MCF 10A (cell line): ENCODE results near the gene AKR1D1. TPM values are rescaled to one million over a fixed set of nuclear protein-coding genes. Genes with fewer than 3 reads are reported as not detected.

Source experiments
- BruUV-seq: library from RNA; stranded (reverse); fragments of 400-500 nt; replicated peaks from 2 replicates; lab custom pipeline; 2021; lab: Mats Ljungman, UMichigan
- CTCF ChIA-PET: fragments of 300-600 bp; sonication (Branson Sonifier 250); formaldehyde crosslinking; extraction: SDS; loops from one replicate; lab custom pipeline; 2021; ENCODE audit warnings: antibody characterized with exemption, inconsistent platforms; lab: Yijun Ruan, JAX
- POLR2A ChIA-PET: fragments of 300-600, 350-650 bp; sonication (Branson Sonifier 250); formaldehyde crosslinking; extraction: SDS; loops from one replicate; lab custom pipeline; 2020; ENCODE audit warnings: antibody characterized with exemption, inconsistent platforms; lab: Yijun Ruan, JAX
- DNase-seq: peaks from one replicate; pipeline ENCODE4 v3.0.0-alpha.2; 2018; ENCODE audit not compliant: unreplicated experiment
- H3K27ac Mint-ChIP-seq: one replicate; pipeline ENCODE4 v1.8.0; 2022; ENCODE audit warnings: mild to moderate bottlenecking, low read depth, mixed read lengths; ENCODE audit not compliant: unreplicated experiment
- H3K27me3 Mint-ChIP-seq: one replicate; pipeline ENCODE4 v1.8.0; 2022; ENCODE audit warnings: mixed read lengths; ENCODE audit not compliant: insufficient read depth, unreplicated experiment
- H3K36me3 Mint-ChIP-seq: one replicate; pipeline ENCODE4 v1.8.0; 2022; ENCODE audit warnings: mild to moderate bottlenecking, moderate library complexity, mixed read lengths; ENCODE audit not compliant: insufficient read depth, unreplicated experiment
- H3K4me1 Mint-ChIP-seq: one replicate; pipeline ENCODE4 v1.8.0; 2022; ENCODE audit warnings: mixed read lengths; ENCODE audit not compliant: insufficient read depth, unreplicated experiment
- H3K4me3 Mint-ChIP-seq: one replicate; pipeline ENCODE4 v1.8.0; 2022; ENCODE audit warnings: mild to moderate bottlenecking, moderate library complexity, mixed read lengths; ENCODE audit not compliant: unreplicated experiment
- H3K9me3 Mint-ChIP-seq: one replicate; pipeline ENCODE4 v1.8.0; 2022; ENCODE audit warnings: mixed read lengths; ENCODE audit not compliant: unreplicated experiment
- CTCF ChIP-seq: fragments of 200-600 bp; IDR thresholded peaks from one replicate; pipeline ENCODE4 v1.8.0; 2022; ENCODE audit warnings: antibody characterized with exemption, mild to moderate bottlenecking; ENCODE audit not compliant: unreplicated experiment
- intact Hi-C: fragments of 100-400 bp; cut with micrococcal nuclease; formaldehyde crosslinking; loops from 2 replicates; pipeline ENCODE4 v1.14.1; 2022
- total RNA-seq: library from RNA; stranded (reverse); gene quantifications from 2 replicates; pipeline ENCODE4 v1.2.3, GENCODE V29; 2022

The AKR1D1 gene
- total RNA-seq, 1 experiment from 2014 or later: not detected

- Mint-ChIP-seq H3K36me3 (no peaks in the 10 kb centered on the region), H3K4me1 (peaks cover 13% of the 10 kb centered on the region), H3K4me3 (no peak overlapping the region), H3K27me3 (no peaks in the 10 kb centered on the region), H3K27ac (no peak overlapping the region), H3K9me3 (no peaks in the 10 kb centered on the region)
- intact Hi-C loops: no loop called here
- no TSS peak for BruUV-seq
- ChIA-PET POLR2A (interaction anchor here (0.6 kb wide), 1 partner anchor 617 kb away, joined by 3 read pairs; no protein-coding TSS in a partner anchor), CTCF (interaction anchor here (0.5 kb wide), 1 partner anchor 250 kb away, joined by 3 read pairs; no protein-coding TSS in a partner anchor)
- TF ChIP-seq CTCF: no peak
- DNase-seq: peak; percentile 34
These were observed 48.9 kb downstream of the AKR1D1 start for GRCh38 chr7:138125119-138125518.

- no peaks in the 10 kb centered on the region for H3K36me3 Mint-ChIP-seq
- BruUV-seq: no TSS peak
- intact Hi-C loops: no loop called here
These were observed 49.4 kb downstream of the AKR1D1 start for GRCh38 chr7:138125598-138126111.

GRCh38 chr7:138126928-138127327 is 50.7 kb downstream of the AKR1D1 start:
- no peaks in the 10 kb centered on the region for H3K27me3 Mint-ChIP-seq
- BruUV-seq: no TSS peak
- TF ChIP-seq CTCF: no peak
- intact Hi-C loops: no loop called here
- H3K4me3 Mint-ChIP-seq: no peak overlapping the region
- no peak overlapping the region for H3K27ac Mint-ChIP-seq
- POLR2A ChIA-PET: no interaction called here
- no peaks in the 10 kb centered on the region for H3K9me3 Mint-ChIP-seq
- no peaks in the 10 kb centered on the region for H3K36me3 Mint-ChIP-seq
- peaks cover 13% of the 10 kb centered on the region for H3K4me1 Mint-ChIP-seq
- no peak for DNase-seq
- CTCF ChIA-PET: no interaction called here

More at GRCh38 chr7:138125598-138126111, 49.4 kb downstream of the AKR1D1 start:
- H3K4me1 Mint-ChIP-seq: peaks cover 13% of the 10 kb centered on the region
- H3K27me3 Mint-ChIP-seq: no peaks in the 10 kb centered on the region
- ChIA-PET CTCF (no interaction called here), POLR2A (interaction anchor here (0.9 kb wide), 1 partner anchor 26 kb away, joined by 3 read pairs; no protein-coding TSS in a partner anchor)
- TF ChIP-seq CTCF: no peak
- no peaks in the 10 kb centered on the region for H3K9me3 Mint-ChIP-seq
- H3K4me3 Mint-ChIP-seq: no peak overlapping the region
- H3K27ac Mint-ChIP-seq: no peak overlapping the region
- peak; percentile 44 for DNase-seq

GRCh38 chr7:138127996-138128395 is 51.7 kb downstream of the AKR1D1 start:
- Mint-ChIP-seq H3K4me1 (peaks cover 13% of the 10 kb centered on the region), H3K9me3 (no peaks in the 10 kb centered on the region), H3K4me3 (no peak overlapping the region), H3K36me3 (no peaks in the 10 kb centered on the region), H3K27me3 (no peaks in the 10 kb centered on the region), H3K27ac (no peak overlapping the region)
- ChIA-PET POLR2A (no interaction called here), CTCF (interaction anchor here (0.6 to 0.7 kb wide), 3 partner anchors 14 to 504 kb away, joined by 3 read pairs; no protein-coding TSS in a partner anchor)
- TF ChIP-seq CTCF: no peak
- no peak for DNase-seq
- intact Hi-C loops: no loop called here
- no TSS peak for BruUV-seq
